SK-N-SH (cell line): ENCODE results near the gene TGM6. TPM values are rescaled to one million over a fixed set of nuclear protein-coding genes. Genes with fewer than 3 reads are reported as not detected.

Source experiments
- CTCF ChIA-PET: fragments of 300-600, 350-600 bp; formaldehyde crosslinking; extraction: SDS; loops from one replicate; lab custom pipeline; 2021; lab: Yijun Ruan, JAX
- POLR2A ChIA-PET: fragments of 350-600 bp; sonication (Branson Sonifier 250); formaldehyde crosslinking; extraction: SDS; loops from one replicate; lab custom pipeline; 2020; ENCODE audit warnings: antibody characterized with exemption, inconsistent platforms; lab: Yijun Ruan, JAX
- DNase-seq: peaks from one replicate; pipeline ENCODE4 v3.0.0; 2012
- H2AFZ ChIP-seq: fragments of 200-600 bp; sonication (generic); 2 replicates; pipeline ENCODE4 v1.8.1; 2016; ENCODE audit warnings: antibody characterized with exemption, mild to moderate bottlenecking, low read depth
- H3F3A ChIP-seq: fragments of 200-600 bp; sonication (generic); replicated peaks from 2 replicates; pipeline ENCODE3; 2016; ENCODE audit warnings: antibody characterized with exemption, mild to moderate bottlenecking; ENCODE audit not compliant: insufficient read depth
- H3K27ac ChIP-seq, 2 experiments: fragments of 200-500 bp in 1 of 2; fragments of 200-600 bp in 1 of 2; sonication (Bioruptor generic) in 1 of 2; sonication (generic), shearing (Covaris generic) in 1 of 2; 2 replicates each; pipeline versions ENCODE4 v1.5.1 to v1.6.1; 2014 to 2016; ENCODE audit warnings: low read depth in 2 of 2, inconsistent platforms in 1 of 2, low read length in 1 of 2, mild to moderate bottlenecking in 1 of 2, mixed read lengths in 1 of 2
- H3K27me3 ChIP-seq: fragments of 200-600 bp; sonication (generic), shearing (Covaris generic); 2 replicates; pipeline ENCODE4 v1.6.1; 2016; ENCODE audit warnings: mixed run types; ENCODE audit not compliant: insufficient read depth
- H3K36me3 ChIP-seq, 2 experiments: fragments of 200-500 bp in 1 of 2; fragments of 200-600 bp in 1 of 2; sonication (Bioruptor generic) in 1 of 2; sonication (generic) in 1 of 2; replicated peaks in 1 of 2; 2 replicates each; pipeline versions ENCODE3 to v1.5.1; 2014 to 2016; ENCODE audit warnings: low read length in 1 of 2, mild to moderate bottlenecking in 1 of 2; ENCODE audit not compliant: insufficient read depth in 2 of 2, control insufficient read depth in 1 of 2
- H3K4me1 ChIP-seq, 2 experiments: fragments of 200-500 bp in 1 of 2; fragments of 200-600 bp in 1 of 2; sonication (Bioruptor generic) in 1 of 2; sonication (generic), shearing (Covaris generic) in 1 of 2; 2 replicates each; pipeline versions ENCODE4 v1.5.1 to v1.6.1; 2014 to 2016; ENCODE audit warnings: low read depth in 1 of 2, low read length in 1 of 2, mixed run types in 1 of 2; ENCODE audit not compliant: insufficient read depth in 2 of 2, control insufficient read depth in 1 of 2
- H3K4me2 ChIP-seq: fragments of 200-600 bp; sonication (generic), shearing (Covaris generic); 2 replicates; pipeline ENCODE4 v1.6.1; 2017; ENCODE audit warnings: mixed run types
- H3K4me3 ChIP-seq, 2 experiments: fragments of 200-500 bp in 1 of 2; fragments of 200-600 bp in 1 of 2; sonication (Bioruptor generic) in 1 of 2; sonication (generic), shearing (Covaris generic) in 1 of 2; 2 replicates each; pipeline versions ENCODE4 v1.5.1 to v1.8.1; 2014 to 2016; ENCODE audit warnings: low read depth in 2 of 2, inconsistent platforms in 1 of 2, low read length in 1 of 2, mild to moderate bottlenecking in 1 of 2, mixed read lengths in 1 of 2, moderate library complexity in 1 of 2
- H3K79me2 ChIP-seq: fragments of 200-600 bp; sonication (generic); 2 replicates; pipeline ENCODE4 v1.8.1; 2017; ENCODE audit warnings: mild to moderate bottlenecking; ENCODE audit not compliant: insufficient read depth
- H3K9ac ChIP-seq: fragments of 200-600 bp; sonication (generic); 2 replicates; pipeline ENCODE4 v1.6.1; 2017; ENCODE audit warnings: mixed run types
- H3K9me2 ChIP-seq: fragments of 200-600 bp; sonication (generic); 2 replicates; pipeline ENCODE4 v1.6.1; 2017; ENCODE audit warnings: mixed run types
- H3K9me3 ChIP-seq: fragments of 200-600 bp; sonication (generic); 2 replicates; pipeline ENCODE4 v1.6.1; 2017; ENCODE audit warnings: mixed run types, mild to moderate bottlenecking, moderate library complexity
- H4K20me1 ChIP-seq: fragments of 200-600 bp; sonication (generic); 2 replicates; pipeline ENCODE4 v1.6.1; 2017; ENCODE audit warnings: mild to moderate bottlenecking, mixed run types; ENCODE audit not compliant: insufficient read depth
- CHD2 ChIP-seq: fragments of 150-350 bp; IDR thresholded peaks from 2 replicates; pipeline ENCODE4 v1.6.1; 2018; ENCODE audit warnings: low read length; ENCODE audit not compliant: partially characterized antibody
- EP300 ChIP-seq, 2 experiments: IDR thresholded peaks; 2 replicates each; pipeline versions ENCODE4 v1.4.0 to v1.6.1; 2012; ENCODE audit warnings: borderline replicate concordance in 1 of 2, low read depth in 1 of 2, low read length in 1 of 2
- GATA2 ChIP-seq: sonication (generic); formaldehyde crosslinking; IDR thresholded peaks from 2 replicates; pipeline ENCODE4 v1.5.0; 2020; ENCODE audit warnings: mild to moderate bottlenecking, missing genetic modification reagents
- MEF2A ChIP-seq: IDR thresholded peaks from 2 replicates; pipeline ENCODE4 v1.4.0; 2012; ENCODE audit warnings: low read depth, borderline replicate concordance
- RAD21 ChIP-seq: IDR thresholded peaks from 2 replicates; pipeline ENCODE4 v1.6.1; 2012; ENCODE audit warnings: mild to moderate bottlenecking, low read length
- RCOR1 ChIP-seq: fragments of 150-350 bp; IDR thresholded peaks from 2 replicates; pipeline ENCODE4 v1.6.1; 2017; ENCODE audit warnings: antibody characterized with exemption, low read length
- REST ChIP-seq: IDR thresholded peaks from 2 replicates; pipeline ENCODE4 v1.6.1; 2012; ENCODE audit warnings: mild to moderate bottlenecking, low read depth, low read length, moderate library complexity
- RFX5 ChIP-seq: IDR thresholded peaks from 2 replicates; pipeline ENCODE4 v1.6.1; 2012; ENCODE audit warnings: mild to moderate bottlenecking, improper control_type of control experiment, low read length
- SIN3A ChIP-seq: IDR thresholded peaks from 2 replicates; pipeline ENCODE4 v1.6.1; 2012; ENCODE audit warnings: low read depth, mild to moderate bottlenecking, low read length, moderate library complexity, borderline replicate concordance
- TAF1 ChIP-seq: IDR thresholded peaks from 2 replicates; pipeline ENCODE4 v1.6.1; 2012; ENCODE audit warnings: low read depth, mild to moderate bottlenecking, low read length, moderate library complexity, borderline replicate concordance
- TEAD4 ChIP-seq: IDR thresholded peaks from 2 replicates; pipeline ENCODE4 v1.4.0; 2012; ENCODE audit warnings: mild to moderate bottlenecking, borderline replicate concordance; ENCODE audit not compliant: insufficient read depth
- WGBS: methylation state at CpG from one replicate; pipeline ENCODE4 v1.1.6; 2017; ENCODE audit warnings: low lambda C conversion rate; 5-methylcytosine and 5-hydroxymethylcytosine counted together
- polyA plus RNA-seq, 3 experiments: library from polyadenylated mRNA; depleted of rRNA; stranded (reverse); fragments of >200 nt; gene quantifications; 2 replicates each; pipeline ENCODE4 v1.2.3, GENCODE V29; 2012
- TF ChIP-seq, protein P1 (sequence below): IDR thresholded peaks from 2 replicates; pipeline ENCODE4 v1.4.0; 2012; ENCODE audit warnings: low read depth
- TF ChIP-seq, protein P2 (sequence below): fragments of 200-600 bp; sonication (generic); IDR thresholded peaks from 2 replicates; pipeline ENCODE4 v1.6.1; 2017; ENCODE audit warnings: antibody characterized with exemption, mild to moderate bottlenecking, moderate library complexity

The TGM6 gene
- polyA plus RNA-seq, 1 of the 3 experiments (the other 2 are of a cell fraction): not detected

GRCh38 chr20:2418388-2418787, 37.7 kb downstream of the TGM6 start:
- no peaks in the 10 kb centered on the region for H3K79me2 ChIP-seq
- no peaks in the 10 kb centered on the region for H3K4me1 ChIP-seq
- no peak overlapping the region for H3K4me3 ChIP-seq
- ChIA-PET POLR2A (no interaction called here), CTCF (interaction anchor here (2.1 kb wide), 1 partner anchor 33 kb away, joined by 7 read pairs; no protein-coding TSS in a partner anchor)
- TF ChIP-seq MEF2A: no peak
- TF ChIP-seq, protein P1, sequence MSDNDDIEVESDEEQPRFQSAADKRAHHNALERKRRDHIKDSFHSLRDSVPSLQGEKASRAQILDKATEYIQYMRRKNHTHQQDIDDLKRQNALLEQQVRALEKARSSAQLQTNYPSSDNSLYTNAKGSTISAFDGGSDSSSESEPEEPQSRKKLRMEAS: no peak
- no peak for TF ChIP-seq RAD21
- TF ChIP-seq CHD2: no peak
- TF ChIP-seq RFX5: no peak
- TF ChIP-seq REST: no peak
- TF ChIP-seq EP300 (IDR thresholded peaks at IDR 0.05; ENCODE audit: borderline replicate concordance in 1 of 2, low read depth in 1 of 2, low read length in 1 of 2): no peak
- TF ChIP-seq TAF1: no peak
- TF ChIP-seq TEAD4: no peak
- TF ChIP-seq, protein P2, sequence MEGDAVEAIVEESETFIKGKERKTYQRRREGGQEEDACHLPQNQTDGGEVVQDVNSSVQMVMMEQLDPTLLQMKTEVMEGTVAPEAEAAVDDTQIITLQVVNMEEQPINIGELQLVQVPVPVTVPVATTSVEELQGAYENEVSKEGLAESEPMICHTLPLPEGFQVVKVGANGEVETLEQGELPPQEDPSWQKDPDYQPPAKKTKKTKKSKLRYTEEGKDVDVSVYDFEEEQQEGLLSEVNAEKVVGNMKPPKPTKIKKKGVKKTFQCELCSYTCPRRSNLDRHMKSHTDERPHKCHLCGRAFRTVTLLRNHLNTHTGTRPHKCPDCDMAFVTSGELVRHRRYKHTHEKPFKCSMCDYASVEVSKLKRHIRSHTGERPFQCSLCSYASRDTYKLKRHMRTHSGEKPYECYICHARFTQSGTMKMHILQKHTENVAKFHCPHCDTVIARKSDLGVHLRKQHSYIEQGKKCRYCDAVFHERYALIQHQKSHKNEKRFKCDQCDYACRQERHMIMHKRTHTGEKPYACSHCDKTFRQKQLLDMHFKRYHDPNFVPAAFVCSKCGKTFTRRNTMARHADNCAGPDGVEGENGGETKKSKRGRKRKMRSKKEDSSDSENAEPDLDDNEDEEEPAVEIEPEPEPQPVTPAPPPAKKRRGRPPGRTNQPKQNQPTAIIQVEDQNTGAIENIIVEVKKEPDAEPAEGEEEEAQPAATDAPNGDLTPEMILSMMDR: no peak
- TF ChIP-seq SIN3A: no peak
- TF ChIP-seq GATA2: no peak
- no peak for TF ChIP-seq RCOR1
- no peak overlapping the region for H3K9ac ChIP-seq
- H3F3A ChIP-seq: no peaks in the 10 kb centered on the region
- H2AFZ ChIP-seq: no peak overlapping the region
- no peaks in the 10 kb centered on the region for H3K36me3 ChIP-seq
- peaks cover 5% of the 10 kb centered on the region; the same call in 1 of the 2 replicates for H3K27me3 ChIP-seq
- H3K9me2 ChIP-seq: no peaks in the 10 kb centered on the region
- 0% methylated on average over 2 of the region's 2 CpGs for WGBS
- no peaks in the 10 kb centered on the region for H3K9me3 ChIP-seq
- no peak overlapping the region for H3K4me2 ChIP-seq
- DNase-seq: no peak
- H4K20me1 ChIP-seq: no peaks in the 10 kb centered on the region
- H3K27ac ChIP-seq: no peak overlapping the region
